Neural progenitor cell (in vitro differentiated cells): ENCODE data around the gene MRO. TPM values are rescaled to one million over a fixed set of nuclear protein-coding genes. Genes with fewer than 3 reads are reported as not detected.
"Not testable (repeated sequence)": the region's sequence is repeated elsewhere in the genome, so short reads cannot be mapped to it uniquely, and the experiment has no call there.

Source experiments
- DNase-seq: peaks from one replicate; pipeline ENCODE4 v3.0.0-alpha.2; 2016; ENCODE audit warnings: low spot score
- H2AFZ ChIP-seq: fragments of 200-600 bp; sonication (generic); replicated peaks from 2 replicates; pipeline ENCODE4 v1.6.1; 2016; ENCODE audit warnings: antibody characterized with exemption
- H3F3A ChIP-seq: fragments of 200-600 bp; sonication (generic); 2 replicates; pipeline ENCODE4 v1.6.1; 2016; ENCODE audit warnings: antibody characterized with exemption, low read depth
- H3K27ac ChIP-seq: fragments of 200-600 bp; sonication (generic); 2 replicates; pipeline ENCODE4 v1.5.1; 2016; ENCODE audit warnings: mild to moderate bottlenecking
- H3K27me3 ChIP-seq: fragments of 200-600 bp; sonication (generic); 2 replicates; pipeline ENCODE4 v1.6.1; 2016; ENCODE audit warnings: mild to moderate bottlenecking, moderate library complexity
- H3K36me3 ChIP-seq: fragments of 200-600 bp; sonication (generic); 2 replicates; pipeline ENCODE4 v1.5.1; 2016
- H3K4me1 ChIP-seq: fragments of 200-600 bp; sonication (generic); 2 replicates; pipeline ENCODE4 v1.6.1; 2016; ENCODE audit warnings: mixed run types
- H3K4me2 ChIP-seq: fragments of 200-600 bp; sonication (generic); 2 replicates; pipeline ENCODE4 v1.6.1; 2016
- H3K4me3 ChIP-seq: fragments of 200-600 bp; sonication (generic); 2 replicates; pipeline ENCODE4 v1.5.1; 2016
- H3K79me2 ChIP-seq: fragments of 200-600 bp; sonication (generic); 2 replicates; pipeline ENCODE4 v1.6.1; 2016; ENCODE audit warnings: low read depth
- H3K9ac ChIP-seq: fragments of 200-600 bp; sonication (generic); 2 replicates; pipeline ENCODE4 v1.6.1; 2016
- H3K9me3 ChIP-seq: fragments of 200-600 bp; sonication (generic); 2 replicates; pipeline ENCODE4 v1.5.1; 2016; ENCODE audit warnings: low read depth
- H4K20me1 ChIP-seq: fragments of 200-600 bp; sonication (generic); 2 replicates; pipeline ENCODE4 v1.6.1; 2016; ENCODE audit warnings: low read depth
- H3K27ac Mint-ChIP-seq: 3 replicates; pipeline ENCODE4 v1.8.0; 2021; ENCODE audit warnings: mixed read lengths
- H3K27me3 Mint-ChIP-seq: 2 replicates; pipeline ENCODE4 v1.8.0; 2022; ENCODE audit warnings: low read depth, mild to moderate bottlenecking, inconsistent platforms, moderate library complexity, mixed read lengths; ENCODE audit not compliant: insufficient read depth
- H3K36me3 Mint-ChIP-seq: 3 replicates; pipeline ENCODE4 v1.8.0; 2021; ENCODE audit warnings: mixed read lengths
- H3K4me1 Mint-ChIP-seq: 3 replicates; pipeline ENCODE4 v1.8.0; 2021; ENCODE audit warnings: mixed read lengths
- H3K4me3 Mint-ChIP-seq: 3 replicates; pipeline ENCODE4 v1.8.0; 2021; ENCODE audit warnings: mild to moderate bottlenecking, moderate library complexity, mixed read lengths
- H3K9me3 Mint-ChIP-seq: 3 replicates; pipeline ENCODE4 v1.8.0; 2020; ENCODE audit warnings: mixed read lengths
- EZH2 ChIP-seq: fragments of 200-600 bp; sonication (generic); IDR thresholded peaks from 2 replicates; pipeline ENCODE4 v1.6.1; 2017; ENCODE audit warnings: antibody characterized with exemption, mild to moderate bottlenecking, moderate library complexity
- EZH2phosphoT487 ChIP-seq: fragments of 200-600 bp; sonication (generic); IDR thresholded peaks from 2 replicates; pipeline ENCODE4 v1.6.1; 2017; ENCODE audit warnings: antibody characterized with exemption
- total RNA-seq: library from RNA; depleted of rRNA; stranded (reverse); fragments of >200 nt; gene quantifications from 2 replicates; pipeline ENCODE4 v1.2.3, GENCODE V29; 2015; ENCODE audit warnings: low replicate concordance
- TF ChIP-seq, protein P1 (sequence below): fragments of 200-600 bp; sonication (generic); IDR thresholded peaks from 2 replicates; pipeline ENCODE4 v1.5.1; 2017; ENCODE audit warnings: antibody characterized with exemption, mild to moderate bottlenecking

The MRO gene
- total RNA-seq, 1 donor from 2014 or later, result not detected

DNA sequence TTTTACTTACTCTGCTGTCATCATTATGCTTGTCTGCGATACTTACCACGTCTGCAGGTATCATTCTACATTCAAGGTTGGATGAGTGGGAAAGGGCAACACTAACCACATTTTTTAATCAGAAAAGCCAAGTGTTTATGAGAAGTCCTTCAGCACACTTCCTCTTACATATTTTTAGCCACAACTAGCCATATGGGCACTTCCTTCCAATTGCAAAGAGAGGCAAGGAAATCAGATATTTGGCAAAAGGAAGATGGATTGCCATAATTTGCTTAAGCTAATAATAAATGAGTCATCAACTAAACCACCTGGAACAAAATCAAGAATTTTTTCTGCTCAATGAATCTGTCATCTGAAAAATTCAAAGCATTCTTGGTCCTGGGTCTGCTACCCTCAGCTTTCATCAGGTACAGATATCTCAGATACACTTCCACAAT lies 16.7 kb upstream of the MRO start:
- Histone ChIP-seq H4K20me1 (no peaks in the 10 kb centered on the region), H3K27me3 (no peaks in the 10 kb centered on the region), H3K9ac (no peak overlapping the region), H3K36me3 (no peaks in the 10 kb centered on the region), H3K27ac (no peak overlapping the region), H3K4me1 (no peaks in the 10 kb centered on the region), H3F3A (no peaks in the 10 kb centered on the region), H3K9me3 (no peaks in the 10 kb centered on the region), H2AFZ (no peak overlapping the region), H3K4me2 (no peak overlapping the region), H3K79me2 (no peaks in the 10 kb centered on the region), H3K4me3 (no peak overlapping the region)
- no peak overlapping the region for H3K27ac Mint-ChIP-seq
- no peaks in the 10 kb centered on the region for H3K36me3 Mint-ChIP-seq
- H3K27me3 Mint-ChIP-seq, result peaks cover 2% of the 10 kb centered on the region
- H3K4me3 Mint-ChIP-seq, result no peak overlapping the region
- H3K9me3 Mint-ChIP-seq, result no peaks in the 10 kb centered on the region
- no peak for TF ChIP-seq EZH2phosphoT487
- no peak for TF ChIP-seq EZH2
- TF ChIP-seq, protein P1, sequence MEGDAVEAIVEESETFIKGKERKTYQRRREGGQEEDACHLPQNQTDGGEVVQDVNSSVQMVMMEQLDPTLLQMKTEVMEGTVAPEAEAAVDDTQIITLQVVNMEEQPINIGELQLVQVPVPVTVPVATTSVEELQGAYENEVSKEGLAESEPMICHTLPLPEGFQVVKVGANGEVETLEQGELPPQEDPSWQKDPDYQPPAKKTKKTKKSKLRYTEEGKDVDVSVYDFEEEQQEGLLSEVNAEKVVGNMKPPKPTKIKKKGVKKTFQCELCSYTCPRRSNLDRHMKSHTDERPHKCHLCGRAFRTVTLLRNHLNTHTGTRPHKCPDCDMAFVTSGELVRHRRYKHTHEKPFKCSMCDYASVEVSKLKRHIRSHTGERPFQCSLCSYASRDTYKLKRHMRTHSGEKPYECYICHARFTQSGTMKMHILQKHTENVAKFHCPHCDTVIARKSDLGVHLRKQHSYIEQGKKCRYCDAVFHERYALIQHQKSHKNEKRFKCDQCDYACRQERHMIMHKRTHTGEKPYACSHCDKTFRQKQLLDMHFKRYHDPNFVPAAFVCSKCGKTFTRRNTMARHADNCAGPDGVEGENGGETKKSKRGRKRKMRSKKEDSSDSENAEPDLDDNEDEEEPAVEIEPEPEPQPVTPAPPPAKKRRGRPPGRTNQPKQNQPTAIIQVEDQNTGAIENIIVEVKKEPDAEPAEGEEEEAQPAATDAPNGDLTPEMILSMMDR, result no peak
- no peak for DNase-seq
- H3K4me1 Mint-ChIP-seq, result no peaks in the 10 kb centered on the region

DNA sequence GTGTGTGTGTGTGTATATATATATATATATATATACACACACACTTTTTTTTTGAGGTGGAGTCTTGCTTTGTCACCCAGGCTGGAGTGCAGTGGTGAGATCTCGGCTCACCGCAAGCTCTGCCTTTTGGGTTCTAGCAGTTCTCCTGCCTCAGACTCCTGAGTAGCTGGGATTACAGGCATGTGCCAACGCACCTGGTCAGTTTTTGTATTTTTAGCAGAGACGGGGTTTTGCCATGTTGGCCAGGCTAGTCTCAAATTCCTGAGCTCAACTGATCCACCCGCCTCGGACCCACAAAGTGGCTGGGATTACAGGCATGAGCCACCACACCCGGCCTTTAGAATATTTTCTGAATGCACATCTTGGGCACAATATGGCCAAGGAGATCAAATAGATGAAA lies 13.7 kb upstream of the MRO start:
- H3K4me1 Mint-ChIP-seq, H3K4me3 Mint-ChIP-seq, H3K36me3 ChIP-seq, H3K27ac Mint-ChIP-seq, H3K9ac ChIP-seq, H3K79me2 ChIP-seq, DNase-seq, H3K9me3 Mint-ChIP-seq, H3K27me3 Mint-ChIP-seq, H2AFZ ChIP-seq, H3K9me3 ChIP-seq, H3K27ac ChIP-seq, H3K27me3 ChIP-seq, H4K20me1 ChIP-seq, H3K4me2 ChIP-seq, H3K36me3 Mint-ChIP-seq, H3K4me3 ChIP-seq, H3K4me1 ChIP-seq, H3F3A ChIP-seq: not testable (repeated sequence)

DNA sequence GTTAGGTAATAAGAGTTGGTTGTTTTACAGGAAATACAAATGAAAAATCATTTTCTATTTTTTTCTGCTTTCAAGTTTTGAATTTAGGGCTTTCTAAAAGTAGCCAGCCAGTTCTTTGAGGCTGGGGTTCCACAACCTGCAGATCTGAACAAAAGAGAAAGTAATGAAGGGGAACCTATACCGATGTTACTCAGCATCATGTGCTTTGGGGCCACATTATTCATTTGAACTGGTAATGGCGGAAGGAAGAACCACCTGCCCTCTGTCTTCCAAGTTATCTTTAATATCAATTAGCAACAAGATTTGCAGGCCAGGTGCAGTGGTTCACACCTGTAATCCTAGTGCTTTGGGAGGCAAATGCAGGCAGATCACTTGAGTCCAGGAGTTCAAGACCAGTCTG lies 12.9 kb upstream of the MRO start:
- no peaks in the 10 kb centered on the region for H3K27me3 ChIP-seq
- no peaks in the 10 kb centered on the region for H3K4me1 ChIP-seq
- no peaks in the 10 kb centered on the region for H3K9me3 ChIP-seq
- H3K4me1 Mint-ChIP-seq, result no peaks in the 10 kb centered on the region
- H3F3A ChIP-seq, result no peaks in the 10 kb centered on the region
- H3K27ac Mint-ChIP-seq, result no peak overlapping the region
- DNase-seq, result no peak
- no peaks in the 10 kb centered on the region for H3K79me2 ChIP-seq
- H3K27me3 Mint-ChIP-seq, result no peaks in the 10 kb centered on the region
- no peak overlapping the region for H3K4me3 ChIP-seq
- no peak overlapping the region for H3K27ac ChIP-seq
- no peaks in the 10 kb centered on the region for H3K36me3 ChIP-seq
- H3K4me2 ChIP-seq, result no peak overlapping the region
- H3K4me3 Mint-ChIP-seq, result no peak overlapping the region
- H3K9me3 Mint-ChIP-seq, result no peaks in the 10 kb centered on the region
- H3K36me3 Mint-ChIP-seq, result no peaks in the 10 kb centered on the region
- H4K20me1 ChIP-seq, result no peaks in the 10 kb centered on the region
- no peak overlapping the region for H3K9ac ChIP-seq
- H2AFZ ChIP-seq, result no peak overlapping the region
- TF ChIP-seq EZH2 (no peak), EZH2phosphoT487 (no peak)
- TF ChIP-seq, protein P1, result no peak

DNA sequence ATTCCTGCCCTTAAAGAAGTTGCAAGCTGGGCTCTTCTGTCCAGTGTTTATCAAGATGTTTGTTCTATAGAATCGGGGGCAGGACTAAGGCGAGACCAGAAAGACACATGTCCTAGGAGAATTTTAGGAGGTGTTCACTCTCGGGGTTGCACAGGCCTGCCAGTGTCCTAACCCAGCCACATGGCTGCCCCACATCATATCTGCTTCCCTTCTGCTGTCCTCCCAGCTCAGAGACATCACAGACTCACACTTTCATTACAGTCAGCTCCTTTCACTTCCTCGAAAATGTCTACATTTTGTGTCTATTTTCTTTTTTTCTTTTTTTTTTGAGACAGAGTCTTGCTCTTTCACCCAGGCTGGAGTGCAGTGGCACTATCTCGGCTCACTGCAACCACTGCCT lies 10.7 kb upstream of the MRO start:
- H3K27ac Mint-ChIP-seq, result no peak overlapping the region
- no peaks in the 10 kb centered on the region for H3K4me1 ChIP-seq
- no peak for DNase-seq
- H3K36me3 Mint-ChIP-seq, result no peaks in the 10 kb centered on the region
- H3K9me3 ChIP-seq, result no peaks in the 10 kb centered on the region
- H3F3A ChIP-seq, result no peaks in the 10 kb centered on the region
- H2AFZ ChIP-seq, result no peak overlapping the region
- H3K4me2 ChIP-seq, result no peak overlapping the region
- no peak overlapping the region for H3K4me3 Mint-ChIP-seq
- no peak overlapping the region for H3K4me3 ChIP-seq
- H3K27me3 ChIP-seq, result no peaks in the 10 kb centered on the region
- no peaks in the 10 kb centered on the region for H3K79me2 ChIP-seq
- no peak overlapping the region for H3K27ac ChIP-seq
- TF ChIP-seq, protein P1, result no peak
- TF ChIP-seq EZH2 (no peak), EZH2phosphoT487 (no peak)
- H4K20me1 ChIP-seq, result no peaks in the 10 kb centered on the region
- no peak overlapping the region for H3K9ac ChIP-seq
- H3K4me1 Mint-ChIP-seq, result no peaks in the 10 kb centered on the region
- no peaks in the 10 kb centered on the region for H3K9me3 Mint-ChIP-seq
- no peaks in the 10 kb centered on the region for H3K27me3 Mint-ChIP-seq
- no peaks in the 10 kb centered on the region for H3K36me3 ChIP-seq
